Fibroblast of lung (primary cell): ENCODE results near the gene USP30. TPM values are rescaled to one million over a fixed set of nuclear protein-coding genes. Genes with fewer than 3 reads are reported as not detected.
A peak's percentile ranks its signal among the peaks of the same experiment; 100 is the strongest.

Source experiments
- DNase-seq, 2 donors: peaks; one replicate each; pipeline versions ENCODE4 v3.0.0 to v3.0.0-alpha.2; 2010; ENCODE audit warnings: low read depth in 2 of 2
- H2AFZ ChIP-seq: 2 replicates; pipeline ENCODE4 v1.5.1; 2012; ENCODE audit warnings: low read length, control low read depth, inconsistent platforms
- H3K27ac ChIP-seq: 2 replicates; pipeline ENCODE4 v1.5.1; 2011; ENCODE audit warnings: low read length, control low read depth; ENCODE audit not compliant: insufficient read depth
- H3K27me3 ChIP-seq: 2 replicates; pipeline ENCODE4 v1.5.1; 2011; ENCODE audit warnings: mild to moderate bottlenecking, low read length; ENCODE audit not compliant: control insufficient read depth, insufficient read depth
- H3K36me3 ChIP-seq: 2 replicates; pipeline ENCODE4 v1.5.1; 2011; ENCODE audit warnings: low read length; ENCODE audit not compliant: control insufficient read depth, insufficient read depth
- H3K4me1 ChIP-seq: 2 replicates; pipeline ENCODE4 v1.5.1; 2011; ENCODE audit warnings: low read length; ENCODE audit not compliant: control insufficient read depth, insufficient read depth; ENCODE audit errors: extremely low read depth
- H3K4me2 ChIP-seq: 2 replicates; pipeline ENCODE4 v1.5.1; 2011; ENCODE audit warnings: low read length, control low read depth; ENCODE audit not compliant: insufficient read depth; ENCODE audit errors: extremely low read depth
- H3K4me3 ChIP-seq, 4 experiments: fragments of 200-600 bp in 1 of 4; sonication (generic) in 1 of 4; replicated peaks in 1 of 4; 2 replicates each; pipeline ENCODE4 v1.5.1; 2011 to 2016; ENCODE audit warnings: low read length in 4 of 4, low read depth in 3 of 4, mild to moderate bottlenecking in 3 of 4, control low read depth in 2 of 4, inconsistent platforms in 1 of 4, mixed read lengths in 1 of 4; ENCODE audit not compliant: insufficient read depth in 1 of 4; ENCODE audit errors: control extremely low read depth in 1 of 4
- H3K79me2 ChIP-seq: 2 replicates; pipeline ENCODE4 v1.5.1; 2012; ENCODE audit warnings: mild to moderate bottlenecking, low read length, inconsistent platforms; ENCODE audit not compliant: control insufficient read depth, insufficient read depth
- H3K9ac ChIP-seq: 2 replicates; pipeline ENCODE4 v1.5.1; 2011; ENCODE audit warnings: mild to moderate bottlenecking, low read length, control low read depth; ENCODE audit not compliant: insufficient read depth
- H3K9me3 ChIP-seq: 2 replicates; pipeline ENCODE4 v1.5.1; 2012; ENCODE audit warnings: low read depth, low read length; ENCODE audit not compliant: control insufficient read depth, insufficient read depth
- H4K20me1 ChIP-seq: 2 replicates; pipeline ENCODE4 v1.5.1; 2011; ENCODE audit warnings: low read length; ENCODE audit not compliant: control insufficient read depth, insufficient read depth; ENCODE audit errors: extremely low read depth
- CTCF ChIP-seq, 2 donors: IDR thresholded peaks in 1 of 2; conservative IDR thresholded peaks in 1 of 2; 1 replicate in 1 of 2; 2 replicates in 1 of 2; pipeline ENCODE4 v1.5.1; 2011 to 2012; ENCODE audit warnings: low read length in 2 of 2, control low read depth in 1 of 2, inconsistent platforms in 1 of 2, low read depth in 1 of 2, mild to moderate bottlenecking in 1 of 2
- EZH2 ChIP-seq: IDR thresholded peaks from 2 replicates; pipeline ENCODE4 v1.5.1; 2012; ENCODE audit warnings: low read length, control low read depth, mild to moderate bottlenecking; ENCODE audit errors: missing control alignments
- polyA plus RNA-seq, 2 donors: library from polyadenylated mRNA; depleted of rRNA in 1 of 2; stranded (reverse) in 1 of 2; unstranded in 1 of 2; fragments of >200 nt; gene quantifications; 2 replicates each; pipeline ENCODE4 v1.2.1, GENCODE V29; 2011 to 2012; ENCODE audit warnings: missing spikeins in 1 of 2
- total RNA-seq: library from RNA; depleted of rRNA; stranded (reverse); fragments of >200 nt; gene quantifications from 2 replicates; pipeline ENCODE4 v1.2.1, GENCODE V29; 2014

The USP30 gene
- total and polyA plus RNA-seq, 2 donors (not counting 1 experiment from before 2014, with no cell fraction given), result 9.9 to 13.9 TPM

- H2AFZ ChIP-seq, result no peak overlapping the region
- no peaks in the 10 kb centered on the region for H4K20me1 ChIP-seq
- no peak overlapping the region for H3K4me2 ChIP-seq
- no peak overlapping the region for H3K9ac ChIP-seq
- no peaks in the 10 kb centered on the region for H3K79me2 ChIP-seq
- no peaks in the 10 kb centered on the region for H3K9me3 ChIP-seq
- no peak for TF ChIP-seq EZH2
- no peak for TF ChIP-seq CTCF (conservative IDR thresholded peaks at IDR 0.05 in 1 of 2, IDR thresholded peaks at IDR 0.05 in 1 of 2; ENCODE audit: low read depth in 1 of 2, low read length in 2 of 2)
- DNase-seq, result no peak
- no peak overlapping the region for H3K4me3 ChIP-seq
- no peaks in the 10 kb centered on the region for H3K36me3 ChIP-seq
- H3K4me1 ChIP-seq, result peaks cover 5% of the 10 kb centered on the region
- no peak overlapping the region for H3K27ac ChIP-seq
- no peaks in the 10 kb centered on the region for H3K27me3 ChIP-seq
These were observed 63.0 kb downstream of the USP30 start for GRCh38 chr12:109115404-109115757.

GRCh38 chr12:109115758-109116610, 63.6 kb downstream of the USP30 start, which contains the start of gene ACACB:
Gene ACACB, plus strand, starts transcription at chr12:109116587. Its CDS starts 22,819 bp downstream, at chr12:109139406.
- no peak within 1 kb of the TSS for H3K9ac ChIP-seq
- H3K4me2 ChIP-seq, result no peak within 1 kb of the TSS
- H3K27ac ChIP-seq, result no peak within 1 kb of the TSS
- H3K9me3 ChIP-seq, result no peaks in the 10 kb centered on the region
- peaks cover 2% of the 10 kb centered on the region for H3K4me1 ChIP-seq
- DNase-seq, result peak in 1 of 2 donors; percentile 34
- TF ChIP-seq EZH2 (no peak), CTCF (conservative IDR thresholded peaks at IDR 0.05 in 1 of 2, IDR thresholded peaks at IDR 0.05 in 1 of 2; ENCODE audit: low read depth in 1 of 2, low read length in 2 of 2) (no peak)
- H3K4me3 ChIP-seq, result no peak within 1 kb of the TSS
- no peaks in the 10 kb centered on the region for H3K27me3 ChIP-seq
- H2AFZ ChIP-seq, result no peak within 1 kb of the TSS
- no peaks in the 10 kb centered on the region for H4K20me1 ChIP-seq
- no peaks in the 10 kb centered on the region for H3K36me3 ChIP-seq
- no peaks in the 10 kb centered on the region for H3K79me2 ChIP-seq

- no peaks in the 10 kb centered on the region for H3K79me2 ChIP-seq
- no peaks in the 10 kb centered on the region for H3K36me3 ChIP-seq
- no peak overlapping the region for H2AFZ ChIP-seq
- H3K27me3 ChIP-seq, result no peaks in the 10 kb centered on the region
- H3K4me3 ChIP-seq, result no peak overlapping the region
- H3K27ac ChIP-seq, result no peak overlapping the region
- no peak for DNase-seq
- H3K4me1 ChIP-seq, result peaks cover 2% of the 10 kb centered on the region
- H3K4me2 ChIP-seq, result no peak overlapping the region
- no peak overlapping the region for H3K9ac ChIP-seq
- H4K20me1 ChIP-seq, result no peaks in the 10 kb centered on the region
- H3K9me3 ChIP-seq, result no peaks in the 10 kb centered on the region
- TF ChIP-seq EZH2, result no peak
- TF ChIP-seq CTCF (conservative IDR thresholded peaks at IDR 0.05 in 1 of 2, IDR thresholded peaks at IDR 0.05 in 1 of 2; ENCODE audit: low read depth in 1 of 2, low read length in 2 of 2), result no peak
These were observed 64.2 kb downstream of the USP30 start for GRCh38 chr12:109116611-109116949.
